ENCODE data around the gene MTOR. TPM values are rescaled to one million over a fixed set of nuclear protein-coding genes. Genes with fewer than 3 reads are reported as not detected.

The MTOR gene
- total RNA-seq, 4 donors from 2014 or later: 32.9 to 43.7 (median 39.3) TPM

DNA sequence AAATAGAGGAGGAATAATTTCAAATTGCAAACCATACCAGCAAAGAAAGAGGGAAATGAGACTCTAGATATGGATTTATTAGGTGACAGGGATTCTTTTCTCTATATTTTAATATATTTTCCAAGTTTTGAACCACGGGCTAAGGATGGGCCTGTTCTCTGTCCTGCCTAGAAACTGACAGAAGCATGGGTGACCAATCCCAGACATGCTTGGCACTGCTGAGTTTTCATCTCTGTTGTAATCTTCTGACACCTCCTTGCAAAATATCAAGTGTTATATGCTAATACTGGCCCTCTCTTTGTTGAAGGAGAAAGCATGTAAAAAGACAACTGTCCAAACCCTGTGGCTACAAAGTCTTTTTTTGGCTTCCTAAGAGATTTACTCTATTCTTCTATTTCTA, 74.0 kb downstream of the MTOR start:
- no peak for DNase-seq (ENCODE audit: low spot score in 2 of 2)
- Histone ChIP-seq H3K4me3 (no peak overlapping the region), H3K4me1 (no peaks in the 10 kb centered on the region), H3K27me3 (no peaks in the 10 kb centered on the region), H3K27ac (no peak overlapping the region), H3K36me3 (peaks cover 50% of the 10 kb centered on the region), H3K9me3 (no peaks in the 10 kb centered on the region)
- TF ChIP-seq, protein P1, sequence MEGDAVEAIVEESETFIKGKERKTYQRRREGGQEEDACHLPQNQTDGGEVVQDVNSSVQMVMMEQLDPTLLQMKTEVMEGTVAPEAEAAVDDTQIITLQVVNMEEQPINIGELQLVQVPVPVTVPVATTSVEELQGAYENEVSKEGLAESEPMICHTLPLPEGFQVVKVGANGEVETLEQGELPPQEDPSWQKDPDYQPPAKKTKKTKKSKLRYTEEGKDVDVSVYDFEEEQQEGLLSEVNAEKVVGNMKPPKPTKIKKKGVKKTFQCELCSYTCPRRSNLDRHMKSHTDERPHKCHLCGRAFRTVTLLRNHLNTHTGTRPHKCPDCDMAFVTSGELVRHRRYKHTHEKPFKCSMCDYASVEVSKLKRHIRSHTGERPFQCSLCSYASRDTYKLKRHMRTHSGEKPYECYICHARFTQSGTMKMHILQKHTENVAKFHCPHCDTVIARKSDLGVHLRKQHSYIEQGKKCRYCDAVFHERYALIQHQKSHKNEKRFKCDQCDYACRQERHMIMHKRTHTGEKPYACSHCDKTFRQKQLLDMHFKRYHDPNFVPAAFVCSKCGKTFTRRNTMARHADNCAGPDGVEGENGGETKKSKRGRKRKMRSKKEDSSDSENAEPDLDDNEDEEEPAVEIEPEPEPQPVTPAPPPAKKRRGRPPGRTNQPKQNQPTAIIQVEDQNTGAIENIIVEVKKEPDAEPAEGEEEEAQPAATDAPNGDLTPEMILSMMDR (IDR thresholded peaks at IDR 0.05): no peak
- TF ChIP-seq POLR2A (IDR thresholded peaks at IDR 0.05): no peak
- no peak for TF ChIP-seq EP300 (IDR thresholded peaks at IDR 0.05)
- TF ChIP-seq POLR2AphosphoS5 (IDR thresholded peaks at IDR 0.05): no peak
- WGBS: 86% methylated on average over 1 of the region's 1 CpG

DNA sequence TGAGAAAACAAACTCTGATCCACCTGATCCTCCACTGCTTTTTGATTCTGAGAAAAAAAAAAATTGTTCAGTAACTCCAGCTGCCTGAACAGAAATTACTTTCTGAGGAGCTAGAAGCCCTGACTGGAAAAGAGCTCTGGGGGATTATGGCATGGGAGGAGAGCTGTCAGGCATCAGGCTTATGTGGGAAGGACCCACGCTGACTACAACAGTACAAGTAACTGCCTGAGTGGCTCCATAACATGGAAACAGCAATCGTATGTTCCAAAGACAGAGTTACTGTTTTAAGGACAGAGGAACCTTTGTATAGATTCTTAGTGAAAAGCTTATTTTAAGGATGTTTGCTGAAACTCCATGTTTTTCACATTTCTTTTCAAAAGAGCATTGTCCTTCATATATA, 74.4 kb downstream of the MTOR start:
- Histone ChIP-seq H3K27ac (no peak overlapping the region), H3K4me1 (no peaks in the 10 kb centered on the region), H3K4me3 (no peak overlapping the region), H3K36me3 (peaks cover 45% of the 10 kb centered on the region), H3K27me3 (no peaks in the 10 kb centered on the region), H3K9me3 (no peaks in the 10 kb centered on the region)
- DNase-seq (ENCODE audit: low spot score in 2 of 2): no peak
- no peak for TF ChIP-seq POLR2AphosphoS5 (IDR thresholded peaks at IDR 0.05)
- no peak for TF ChIP-seq POLR2A (IDR thresholded peaks at IDR 0.05)
- TF ChIP-seq, protein P1 (IDR thresholded peaks at IDR 0.05): no peak
- no peak for TF ChIP-seq EP300 (IDR thresholded peaks at IDR 0.05)
- WGBS: 68% methylated on average over 2 of the region's 2 CpGs

DNA sequence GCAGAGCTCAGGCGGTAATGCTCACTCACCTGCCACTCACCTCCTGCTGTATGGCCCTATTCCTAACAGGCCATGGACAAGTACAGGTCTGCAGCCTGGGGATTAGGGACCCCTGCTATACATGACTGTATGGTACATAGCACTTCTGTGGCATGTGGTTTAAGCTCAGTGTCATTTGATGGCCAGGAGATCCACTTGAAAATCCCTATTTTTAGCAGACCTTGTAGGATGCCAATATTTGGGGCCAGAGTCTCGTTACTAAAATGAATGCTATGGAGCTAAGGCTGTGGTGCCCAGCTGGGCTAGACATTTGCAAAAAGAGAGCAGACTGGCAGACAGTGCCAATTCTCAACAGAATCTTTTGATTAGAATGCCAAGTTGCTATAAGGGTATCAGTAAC, 74.9 kb downstream of the MTOR start:
- no peaks in the 10 kb centered on the region for H3K4me1 ChIP-seq
- no peak overlapping the region for H3K4me3 ChIP-seq
- peaks cover 46% of the 10 kb centered on the region for H3K36me3 ChIP-seq
- no peaks in the 10 kb centered on the region for H3K9me3 ChIP-seq
- H3K27ac ChIP-seq: no peak overlapping the region
- WGBS: 100% methylated on average over 2 of the region's 2 CpGs
- no peak for DNase-seq (ENCODE audit: low spot score in 2 of 2)
- TF ChIP-seq EP300 (IDR thresholded peaks at IDR 0.05) (no peak), POLR2A (IDR thresholded peaks at IDR 0.05) (no peak), POLR2AphosphoS5 (IDR thresholded peaks at IDR 0.05) (no peak)
- TF ChIP-seq, protein P1 (IDR thresholded peaks at IDR 0.05): no peak
- no peaks in the 10 kb centered on the region for H3K27me3 ChIP-seq

DNA sequence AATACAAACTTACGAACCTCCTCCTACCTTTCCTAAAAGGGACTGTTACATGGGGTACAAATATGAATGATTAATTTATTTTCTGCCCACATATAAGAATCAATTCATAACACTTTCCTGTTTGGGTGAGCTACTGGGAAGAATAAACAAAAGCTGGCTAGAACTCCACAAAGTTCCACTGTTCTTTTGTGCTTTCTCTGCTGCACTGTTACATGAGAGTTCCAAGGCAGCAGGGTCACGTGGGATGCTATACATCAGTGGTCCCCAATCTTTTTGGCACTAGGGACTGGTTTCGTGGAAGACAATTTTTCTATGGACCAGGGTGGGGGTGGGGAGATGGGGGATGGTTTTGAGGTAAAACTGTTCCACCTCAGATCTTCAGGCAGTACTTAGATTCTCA, 75.4 kb downstream of the MTOR start:
- no peaks in the 10 kb centered on the region for H3K27me3 ChIP-seq
- H3K4me1 ChIP-seq: no peaks in the 10 kb centered on the region
- H3K4me3 ChIP-seq: no peak overlapping the region
- no peak overlapping the region for H3K27ac ChIP-seq
- H3K36me3 ChIP-seq: peaks cover 43% of the 10 kb centered on the region
- TF ChIP-seq, protein P1 (IDR thresholded peaks at IDR 0.05): no peak
- TF ChIP-seq POLR2A (IDR thresholded peaks at IDR 0.05) (no peak), EP300 (IDR thresholded peaks at IDR 0.05) (no peak), POLR2AphosphoS5 (IDR thresholded peaks at IDR 0.05) (no peak)
- no peaks in the 10 kb centered on the region for H3K9me3 ChIP-seq
- no peak for DNase-seq (ENCODE audit: low spot score in 2 of 2)
- 89% methylated on average over 3 of the region's 3 CpGs for WGBS

DNA sequence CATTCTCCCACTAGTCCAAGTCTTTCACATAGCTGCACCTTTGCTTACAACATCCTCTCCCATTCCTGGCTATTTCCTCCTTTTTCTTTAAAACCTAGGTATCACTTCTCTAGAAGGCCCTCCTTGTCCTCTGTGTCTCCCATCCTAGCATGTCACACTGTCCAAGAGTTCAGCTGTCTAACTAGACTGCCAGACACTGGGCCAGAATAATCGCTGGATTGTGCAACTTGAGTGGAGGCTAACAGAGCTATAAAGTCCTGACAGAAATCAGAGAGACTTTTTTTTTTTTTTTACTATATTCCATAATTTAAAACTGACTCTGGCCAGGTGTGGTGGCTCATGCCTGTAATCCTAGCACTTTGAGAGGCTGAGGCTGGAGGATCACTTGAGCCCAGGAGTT, 77.4 kb downstream of the MTOR start:
- WGBS: 76% methylated on average over 1 of the region's 1 CpG
- DNase-seq (ENCODE audit: low spot score in 2 of 2): no peak

DNA sequence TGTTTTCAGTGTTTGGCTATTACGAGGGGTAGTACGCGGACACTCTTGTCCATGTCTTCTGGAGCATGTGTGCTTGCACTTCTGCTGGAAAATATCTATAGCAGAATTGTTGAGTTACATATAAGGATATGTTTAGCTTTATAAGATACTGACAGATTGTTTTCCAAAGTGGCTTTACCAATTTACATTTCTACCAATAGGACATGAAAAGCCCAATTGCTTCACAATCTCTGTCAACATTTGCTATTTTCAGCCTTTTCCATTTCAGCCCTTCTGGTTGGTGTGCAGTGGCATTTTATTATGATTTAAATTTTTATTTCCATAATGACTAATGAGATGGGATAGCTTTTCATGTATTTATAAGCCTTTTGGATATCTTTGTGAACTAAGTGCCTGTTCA, 79.5 kb downstream of the MTOR start:
- Histone ChIP-seq H3K27me3 (no peaks in the 10 kb centered on the region), H3K9me3 (no peaks in the 10 kb centered on the region), H3K4me1 (no peaks in the 10 kb centered on the region), H3K36me3 (peaks cover 30% of the 10 kb centered on the region), H3K27ac (no peak overlapping the region), H3K4me3 (no peak overlapping the region)
- 98% methylated on average over 3 of the region's 3 CpGs for WGBS
- TF ChIP-seq, protein P1 (IDR thresholded peaks at IDR 0.05): no peak
- TF ChIP-seq POLR2A (IDR thresholded peaks at IDR 0.05) (no peak), EP300 (IDR thresholded peaks at IDR 0.05) (no peak), POLR2AphosphoS5 (IDR thresholded peaks at IDR 0.05) (no peak)
- no peak for DNase-seq (ENCODE audit: low spot score in 2 of 2)

More for the DNA sequence above, 77.4 kb downstream of the MTOR start:
- no peaks in the 10 kb centered on the region for H3K4me1 ChIP-seq
- no peak for TF ChIP-seq EP300 (IDR thresholded peaks at IDR 0.05)
- no peaks in the 10 kb centered on the region for H3K27me3 ChIP-seq
- no peaks in the 10 kb centered on the region for H3K9me3 ChIP-seq
- H3K36me3 ChIP-seq: peaks cover 36% of the 10 kb centered on the region
- H3K4me3 ChIP-seq: no peak overlapping the region
- no peak overlapping the region for H3K27ac ChIP-seq

Data from suprapubic skin (tissue), 4 donors.